Muscle layer of colon (tissue), 2 donors: ENCODE results near the gene ADSS1.

ENCODE experiments used
- H3K27ac ChIP-seq: one replicate; pipeline ENCODE4 v1.7.0; 2013; ENCODE audit warnings: low read depth, mild to moderate bottlenecking, low read length, moderate library complexity
- H3K27me3 ChIP-seq, 2 donors: one replicate each; pipeline ENCODE4 v1.7.0; 2013; ENCODE audit warnings: low read length in 2 of 2, mild to moderate bottlenecking in 2 of 2; ENCODE audit not compliant: insufficient read depth in 2 of 2, control insufficient read depth in 1 of 2
- H3K36me3 ChIP-seq: one replicate; pipeline ENCODE4 v1.7.0; 2013; ENCODE audit warnings: mild to moderate bottlenecking, low read length; ENCODE audit not compliant: insufficient read depth
- H3K4me1 ChIP-seq: one replicate; pipeline ENCODE4 v1.7.0; 2013; ENCODE audit warnings: mild to moderate bottlenecking, low read length; ENCODE audit not compliant: insufficient read depth
- H3K4me3 ChIP-seq, 2 donors: one replicate each; pipeline ENCODE4 v1.7.0; 2013; ENCODE audit warnings: low read length in 2 of 2, low read depth in 1 of 2, mild to moderate bottlenecking in 1 of 2, moderate library complexity in 1 of 2
- H3K9ac ChIP-seq: one replicate; pipeline ENCODE4 v1.7.0; 2013; ENCODE audit warnings: low read length
- H3K9me3 ChIP-seq: one replicate; pipeline ENCODE4 v1.7.0; 2013; ENCODE audit warnings: mild to moderate bottlenecking, low read length
- donor health status: abdominal sarcoma.
- donor health status: Adenocarcinoma of cecum.

ADSS1 gene

GRCh38 chr14:104758981-104759969 lies 35.2 kb downstream of the ADSS1 start:
- H3K9me3 ChIP-seq, result no peaks in the 10 kb centered on the region
- H3K9ac ChIP-seq, result no peak overlapping the region
- H3K4me3 ChIP-seq, result no peak overlapping the region
- no peaks in the 10 kb centered on the region for H3K27me3 ChIP-seq
- H3K4me1 ChIP-seq, result peaks cover 12% of the 10 kb centered on the region
- no peak overlapping the region for H3K27ac ChIP-seq
- peaks cover 40% of the 10 kb centered on the region for H3K36me3 ChIP-seq

DNA sequence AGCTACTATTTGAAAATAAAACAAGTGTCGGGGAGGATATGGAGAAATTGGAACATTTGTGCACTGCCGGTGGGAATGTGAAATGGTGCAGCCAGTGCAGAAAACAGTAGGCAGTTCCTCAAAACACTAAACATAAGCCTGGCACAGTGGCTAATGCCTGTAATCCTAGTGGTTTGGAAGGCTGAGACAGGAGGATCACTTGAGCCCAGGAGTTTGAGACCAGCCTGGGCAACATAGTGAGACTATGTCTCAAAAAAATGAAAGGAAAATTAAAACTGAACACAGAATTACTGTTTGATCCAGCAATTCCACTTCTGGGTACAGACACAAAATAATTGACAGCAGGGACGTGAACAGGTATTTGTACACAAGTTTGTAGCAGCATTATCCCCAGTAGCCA lies 41.5 kb downstream of the ADSS1 start:
- no peaks in the 10 kb centered on the region for H3K9me3 ChIP-seq
- H3K4me1 ChIP-seq, result peaks cover 7% of the 10 kb centered on the region
- H3K27me3 ChIP-seq, result no peaks in the 10 kb centered on the region
- no peak overlapping the region for H3K4me3 ChIP-seq
- H3K9ac ChIP-seq, result no peak overlapping the region
- H3K36me3 ChIP-seq, result peaks cover under 1% of the 10 kb centered on the region
- H3K27ac ChIP-seq, result no peak overlapping the region

GRCh38 chr14:104766256-104766862 lies 42.3 kb downstream of the ADSS1 start:
- H3K9ac ChIP-seq, result no peak overlapping the region
- no peaks in the 10 kb centered on the region for H3K27me3 ChIP-seq
- H3K36me3 ChIP-seq, result peaks cover 9% of the 10 kb centered on the region
- peaks cover 7% of the 10 kb centered on the region for H3K4me1 ChIP-seq
- H3K9me3 ChIP-seq, result no peaks in the 10 kb centered on the region
- H3K27ac ChIP-seq, result no peak overlapping the region
- H3K4me3 ChIP-seq, result no peak overlapping the region

- Histone ChIP-seq H3K4me1 (peaks cover 7% of the 10 kb centered on the region), H3K27ac (no peak overlapping the region), H3K27me3 (no peaks in the 10 kb centered on the region), H3K9me3 (no peaks in the 10 kb centered on the region), H3K36me3 (peaks cover 16% of the 10 kb centered on the region), H3K9ac (no peak overlapping the region), H3K4me3 (no peak overlapping the region)
Measured at GRCh38 chr14:104766863-104767633, 43.0 kb downstream of the ADSS1 start.

DNA sequence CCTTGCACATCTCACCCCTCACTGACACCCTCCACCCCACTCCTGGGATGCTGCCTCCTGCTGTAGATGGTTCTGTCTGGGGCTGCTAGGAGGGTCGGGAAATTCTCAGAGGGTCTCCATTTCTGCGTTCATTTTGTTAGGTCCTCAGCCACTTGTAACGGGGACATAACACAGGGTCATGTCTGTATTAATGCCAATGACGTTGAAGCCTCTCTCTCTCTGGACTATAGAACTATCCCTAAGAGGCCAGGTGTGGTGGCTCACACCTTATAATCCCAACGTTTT lies 43.5 kb downstream of the ADSS1 start:
- Histone ChIP-seq H3K4me3 (no peak overlapping the region), H3K27me3 (no peaks in the 10 kb centered on the region), H3K9me3 (no peaks in the 10 kb centered on the region), H3K36me3 (peaks cover 17% of the 10 kb centered on the region), H3K4me1 (peaks cover 7% of the 10 kb centered on the region), H3K9ac (no peak overlapping the region), H3K27ac (no peak overlapping the region)

- peaks cover 7% of the 10 kb centered on the region for H3K4me1 ChIP-seq
- H3K27me3 ChIP-seq, result no peaks in the 10 kb centered on the region
- H3K4me3 ChIP-seq, result no peak overlapping the region
- peak overlapping the region; percentile 23 for H3K27ac ChIP-seq
- peaks cover 17% of the 10 kb centered on the region for H3K36me3 ChIP-seq
- no peak overlapping the region for H3K9ac ChIP-seq
- no peaks in the 10 kb centered on the region for H3K9me3 ChIP-seq
Measured at GRCh38 chr14:104768437-104769323, 44.7 kb downstream of the ADSS1 start.

DNA sequence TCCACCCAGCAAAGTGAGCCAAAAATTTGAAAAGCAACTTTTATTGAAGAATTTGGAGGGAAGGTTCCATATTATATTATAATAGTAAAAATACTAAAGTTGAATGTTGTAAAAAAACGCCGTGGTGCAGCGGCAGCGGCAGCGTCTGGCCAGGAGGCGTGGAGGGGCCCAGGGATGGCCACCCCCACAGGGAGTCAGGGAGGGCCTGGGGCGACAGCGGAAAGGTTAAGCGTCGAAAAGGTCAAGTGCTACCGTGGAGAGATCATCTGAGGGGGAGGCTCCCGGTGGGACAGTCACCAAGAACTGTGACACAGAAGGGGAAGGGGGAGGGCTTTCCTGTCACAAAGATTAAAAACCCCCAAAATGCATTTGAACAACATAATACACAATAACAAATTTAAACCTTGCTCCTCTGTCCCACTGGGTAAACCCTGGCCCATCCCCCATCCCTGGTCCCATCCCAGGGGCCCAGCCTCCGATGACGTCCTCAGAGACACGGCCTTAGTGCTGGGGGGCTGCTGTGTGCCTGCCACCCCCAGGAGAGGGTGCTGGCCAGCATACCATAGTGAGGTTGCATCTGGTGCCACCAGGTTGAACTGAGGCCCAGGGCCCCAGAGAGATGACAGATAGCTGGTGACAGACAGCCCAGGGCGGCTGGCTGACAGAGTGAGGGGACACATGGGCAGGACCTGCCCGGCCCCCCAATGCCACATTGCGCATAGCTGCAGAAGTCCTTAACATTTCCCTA lies 45.5 kb downstream of the ADSS1 start:
- no peak overlapping the region for H3K27ac ChIP-seq
- peaks cover 7% of the 10 kb centered on the region for H3K4me1 ChIP-seq
- peaks cover 17% of the 10 kb centered on the region for H3K36me3 ChIP-seq
- no peak overlapping the region for H3K9ac ChIP-seq
- no peaks in the 10 kb centered on the region for H3K9me3 ChIP-seq
- no peak overlapping the region for H3K4me3 ChIP-seq
- H3K27me3 ChIP-seq, result no peaks in the 10 kb centered on the region

GRCh38 chr14:104770072-104770579 lies 46.1 kb downstream of the ADSS1 start:
- Histone ChIP-seq H3K36me3 (peaks cover 17% of the 10 kb centered on the region), H3K27me3 (no peaks in the 10 kb centered on the region), H3K9ac (no peak overlapping the region), H3K4me3 (no peak overlapping the region), H3K9me3 (no peaks in the 10 kb centered on the region), H3K4me1 (peaks cover 7% of the 10 kb centered on the region), H3K27ac (no peak overlapping the region)

- Histone ChIP-seq H3K4me3 (no peak overlapping the region), H3K9me3 (no peaks in the 10 kb centered on the region), H3K27ac (no peak overlapping the region), H3K27me3 (no peaks in the 10 kb centered on the region), H3K4me1 (peaks cover 7% of the 10 kb centered on the region), H3K9ac (no peak overlapping the region), H3K36me3 (peaks cover 17% of the 10 kb centered on the region)
Measured at GRCh38 chr14:104770851-104771272, 46.8 kb downstream of the ADSS1 start.

GRCh38 chr14:104771374-104771773 lies 47.3 kb downstream of the ADSS1 start:
- Histone ChIP-seq H3K9me3 (no peaks in the 10 kb centered on the region), H3K9ac (no peak overlapping the region), H3K36me3 (peaks cover 17% of the 10 kb centered on the region), H3K4me1 (peaks cover 7% of the 10 kb centered on the region), H3K4me3 (no peak overlapping the region), H3K27ac (no peak overlapping the region), H3K27me3 (no peaks in the 10 kb centered on the region)
